A549 (cell line): ENCODE results near the gene ZNRF3. TPM values are rescaled to one million over a fixed set of nuclear protein-coding genes. Genes with fewer than 3 reads are reported as not detected.

Source experiments
- ATAC-seq, 2 experiments: fragments of 200-7000 bp in 1 of 2; fragments of >200 bp in 1 of 2; cut with Nextera tagmentation in 1 of 2; cut with Tn5 transposase in 1 of 2; 3 replicates each; pipeline versions ENCODE4 v1.8.0 to v1.9.1; 2018 to 2020; ENCODE audit warnings: mild to moderate bottlenecking in 1 of 2, moderate library complexity in 1 of 2
- CTCF ChIA-PET: fragments of 300-600 bp; sonication (Branson Sonifier 250); formaldehyde crosslinking; extraction: SDS; loops from one replicate; lab custom pipeline; 2021; ENCODE audit warnings: antibody characterized with exemption, inconsistent platforms; lab: Yijun Ruan, JAX
- POLR2A ChIA-PET: fragments of 350-600 bp; formaldehyde crosslinking; extraction: SDS; loops from one replicate; lab custom pipeline; 2021; ENCODE audit warnings: antibody characterized with exemption, inconsistent platforms; lab: Yijun Ruan, JAX
- DNase-seq, 2 experiments: peaks; one replicate each; pipeline versions ENCODE4 v3.0.0 to v3.0.0-alpha.2; 2011 to 2016; ENCODE audit warnings: low read depth in 1 of 2, low spot score in 1 of 2
- FAIRE-seq: peaks from 2 replicates; lab custom pipeline; 2011; peaks lifted over from hg19 to GRCh38; lab: Jason Lieb, UNC
- H3K27ac ChIP-seq, 2 experiments: fragments of >200 bp; sonication (Bioruptor Twin); formaldehyde crosslinking; 3 replicates each; pipeline ENCODE4 v1.5.1; 2016 to 2017
- H3K4me1 ChIP-seq: fragments of >200 bp; sonication (Bioruptor Twin); formaldehyde crosslinking; 3 replicates; pipeline ENCODE4 v1.6.1; 2016
- H3K4me2 ChIP-seq: fragments of >200 bp; sonication (Bioruptor Twin); formaldehyde crosslinking; 3 replicates; pipeline ENCODE4 v1.6.1; 2016
- H3K4me3 ChIP-seq: fragments of >200 bp; sonication (Bioruptor Twin); formaldehyde crosslinking; 3 replicates; pipeline ENCODE4 v1.5.1; 2016
- H3K9me3 ChIP-seq: fragments of >200 bp; sonication (Bioruptor Twin); formaldehyde crosslinking; 3 replicates; pipeline ENCODE4 v1.6.1; 2016
- ATOH8 ChIP-seq: fragments of 250-450 bp; sonication (Bioruptor Pico); IDR thresholded peaks from 2 replicates; pipeline ENCODE4 v1.5.0; 2020; ENCODE audit warnings: low read depth, mild to moderate bottlenecking, moderate library complexity
- CEBPB ChIP-seq, 2 experiments: fragments of >200 bp in 1 of 2; sonication (Bioruptor Twin) in 1 of 2; formaldehyde crosslinking in 1 of 2; IDR thresholded peaks; 2 replicates each; pipeline ENCODE4 v1.6.1; 2012 to 2016
- CTCF ChIP-seq: fragments of >200 bp; sonication (Bioruptor Twin); formaldehyde crosslinking; IDR thresholded peaks from 3 replicates; pipeline ENCODE4 v1.5.1; 2016
- ELK1 ChIP-seq: fragments of 150-350 bp; IDR thresholded peaks from 2 replicates; pipeline ENCODE4 v1.6.1; 2014; ENCODE audit warnings: low read depth, mild to moderate bottlenecking, low read length
- FOSB ChIP-seq: fragments of 250-450 bp; sonication (Bioruptor Pico); IDR thresholded peaks from 2 replicates; pipeline ENCODE4 v1.5.0; 2020; ENCODE audit warnings: mild to moderate bottlenecking, moderate library complexity
- FOSL2 ChIP-seq, 2 experiments: fragments of 450-650 bp in 1 of 2; fragments of >200 bp in 1 of 2; sonication (Bioruptor Twin) in 1 of 2; formaldehyde crosslinking; IDR thresholded peaks; 2 replicates each; pipeline versions ENCODE4 v1.5.0 to v1.6.1; 2016 to 2020; ENCODE audit warnings: mild to moderate bottlenecking in 1 of 2, moderate library complexity in 1 of 2
- FOXS1 ChIP-seq: fragments of 250-450 bp; sonication (Bioruptor Pico); IDR thresholded peaks from 2 replicates; pipeline ENCODE4 v1.5.0; 2020; ENCODE audit warnings: mild to moderate bottlenecking, moderate library complexity
- GATA3 ChIP-seq: IDR thresholded peaks from 2 replicates; pipeline ENCODE4 v1.6.1; 2012; ENCODE audit warnings: borderline replicate concordance
- KDM1A ChIP-seq: fragments of 200-600 bp; sonication (generic); IDR thresholded peaks from 2 replicates; pipeline ENCODE4 v1.6.1; 2016; ENCODE audit warnings: low read depth, mild to moderate bottlenecking
- KDM5A ChIP-seq: fragments of 200-600 bp; sonication (generic); IDR thresholded peaks from 2 replicates; pipeline ENCODE4 v1.6.1; 2016; ENCODE audit warnings: antibody characterized with exemption, mild to moderate bottlenecking
- MAFK ChIP-seq: fragments of 450-650 bp; IDR thresholded peaks from 2 replicates; pipeline ENCODE4 v1.6.1; 2014; ENCODE audit not compliant: partially characterized antibody
- MAX ChIP-seq: IDR thresholded peaks from 2 replicates; pipeline ENCODE4 v1.6.1; 2012
- MAZ ChIP-seq: fragments of 150-350 bp; IDR thresholded peaks from 2 replicates; pipeline ENCODE4 v1.6.1; 2014; ENCODE audit warnings: antibody characterized with exemption, low read depth, low read length, borderline replicate concordance
- MYC ChIP-seq: IDR thresholded peaks from 2 replicates; pipeline ENCODE4 v1.6.1; 2012; ENCODE audit warnings: mild to moderate bottlenecking, inconsistent platforms, low read length, improper control_type of control experiment, borderline replicate concordance
- PBX3 ChIP-seq: IDR thresholded peaks from 2 replicates; pipeline ENCODE4 v1.6.1; 2012
- PHF8 ChIP-seq: fragments of 200-600 bp; sonication (generic); IDR thresholded peaks from 2 replicates; pipeline ENCODE4 v1.6.1; 2016; ENCODE audit warnings: low read depth, mild to moderate bottlenecking, antibody characterized with exemption, moderate library complexity, borderline replicate concordance
- POLR2A ChIP-seq: IDR thresholded peaks from 2 replicates; pipeline ENCODE4 v1.6.1; 2012; ENCODE audit warnings: mild to moderate bottlenecking, low read length
- POLR2AphosphoS2 ChIP-seq: conservative IDR thresholded peaks from 2 replicates; pipeline ENCODE4 v1.6.1; 2012; ENCODE audit warnings: low read length, improper control_type of control experiment, inconsistent platforms
- RFX5 ChIP-seq: fragments of 450-650 bp; IDR thresholded peaks from 2 replicates; pipeline ENCODE4 v1.7.1; 2014; ENCODE audit warnings: antibody characterized with exemption, mild to moderate bottlenecking, moderate library complexity
- SMC3 ChIP-seq: fragments of >200 bp; sonication (Bioruptor Twin); formaldehyde crosslinking; IDR thresholded peaks from 3 replicates; pipeline ENCODE4 v1.6.1; 2018; ENCODE audit warnings: inconsistent platforms
- ZFP36 ChIP-seq: fragments of 450-650 bp; IDR thresholded peaks from 2 replicates; pipeline ENCODE4 v1.6.1; 2014; ENCODE audit warnings: borderline replicate concordance; ENCODE audit not compliant: partially characterized antibody
- ZNF302 ChIP-seq: fragments of 250-450 bp; sonication (Bioruptor Pico); IDR thresholded peaks from 2 replicates; pipeline ENCODE4 v1.9.0; 2021; ENCODE audit warnings: inconsistent platforms, mild to moderate bottlenecking, moderate library complexity
- WGBS: methylation state at CpG from one replicate; pipeline ENCODE4 v1.1.6; 2017; ENCODE audit errors: missing lambda C conversion rate; 5-methylcytosine and 5-hydroxymethylcytosine counted together
- polyA plus RNA-seq, 4 experiments: library from polyadenylated mRNA; depleted of rRNA in 3 of 4; stranded (reverse); fragments of >200 nt; fragmentation: RNase III in 1 of 4; extraction: RNeasy Plus Mini Kit Qiagen cat#74134 plus additional on column Dnase treatment in 1 of 4; gene quantifications; 2 replicates in 3 of 4; 3 replicates in 1 of 4; pipeline ENCODE4 v1.2.3, GENCODE V29; 2011 to 2017

Gene ZNRF3
- polyA plus RNA-seq, 2 of the 4 experiments (the other 2 are of a cell fraction) = 4.6 to 6.9 TPM

GRCh38 chr22:28894807-28895206, 11.4 kb downstream of the ZNRF3 start:
- no peak for ATAC-seq
- Histone ChIP-seq H3K9me3 (no peaks in the 10 kb centered on the region), H3K4me3 (no peak overlapping the region), H3K4me2 (no peak overlapping the region), H3K27ac (no peak overlapping the region), H3K4me1 (peaks cover 12% of the 10 kb centered on the region; the same call in 2 of the 3 replicates)
- ChIA-PET POLR2A (no interaction called here), CTCF (no interaction called here)
- no peak for FAIRE-seq
- TF ChIP-seq CEBPB (IDR thresholded peaks at IDR 0.05) (no peak), SMC3 (no peak), FOSL2 (IDR thresholded peaks at IDR 0.05) (no peak), FOSL2 (CRISPR knock-in tag; IDR thresholded peaks at IDR 0.05) (no peak), CTCF (no peak), MAX (no peak), ELK1 (no peak), ZFP36 (no peak), MAFK (no peak), RFX5 (no peak), POLR2AphosphoS2 (no peak), PHF8 (no peak), POLR2A (no peak), GATA3 (no peak)
- DNase-seq = no peak
- WGBS = 64% methylated on average over 3 of the region's 3 CpGs

GRCh38 chr22:28896611-28897010, 13.2 kb downstream of the ZNRF3 start:
- ATAC-seq = no peak
- TF ChIP-seq FOSB (CRISPR knock-in tag) = no peak
- TF ChIP-seq ATOH8 (CRISPR knock-in tag) = no peak
- TF ChIP-seq ZNF302 (CRISPR knock-in tag) = no peak
- TF ChIP-seq ELK1 = no peak
- no peak for TF ChIP-seq KDM1A
- TF ChIP-seq MAZ = no peak
- no peak for TF ChIP-seq MYC
- TF ChIP-seq KDM5A = no peak
- TF ChIP-seq SMC3 = no peak
- TF ChIP-seq PBX3 = no peak
- TF ChIP-seq GATA3 = no peak
- TF ChIP-seq MAX = no peak
- TF ChIP-seq FOXS1 = no peak
- TF ChIP-seq, all 56 proteins: peak for 0
- POLR2A ChIA-PET = no interaction called here

More at GRCh38 chr22:28896611-28897010, 13.2 kb downstream of the ZNRF3 start:
- 93% methylated on average over 2 of the region's 2 CpGs for WGBS
- no peaks in the 10 kb centered on the region for H3K9me3 ChIP-seq
- peaks cover 17% of the 10 kb centered on the region; the same call in 2 of the 3 replicates for H3K4me1 ChIP-seq
- no peak for DNase-seq
- H3K4me3 ChIP-seq = no peak overlapping the region
- no peak for FAIRE-seq
- CTCF ChIA-PET = no interaction called here
- no peak overlapping the region for H3K27ac ChIP-seq
- H3K4me2 ChIP-seq = no peak overlapping the region
